Thyroid gland (tissue), 4 donors: ENCODE measurements around the gene CENPM. TPM values are rescaled to one million over a fixed set of nuclear protein-coding genes. Genes with fewer than 3 reads are reported as not detected.
A peak's percentile ranks its signal among the peaks of the same experiment; 100 is the strongest.

Experiments used
- DNase-seq, 2 donors: peaks; one replicate each; pipeline ENCODE4 v3.0.0-alpha.2; 2019
- H3K27ac ChIP-seq, 3 donors: fragments of 200-600 bp; sonication (generic); 1 replicate in 2 of 3; 2 replicates in 1 of 3; pipeline ENCODE4 v1.5.1; 2016 to 2019; ENCODE audit warnings: mild to moderate bottlenecking in 1 of 3, moderate library complexity in 1 of 3
- H3K27me3 ChIP-seq: fragments of 200-600 bp; sonication (generic); one replicate; pipeline ENCODE4 v1.5.1; 2019
- H3K36me3 ChIP-seq, 2 donors: fragments of 200-600 bp; sonication (generic); one replicate each; pipeline ENCODE4 v1.5.1; 2016 to 2019
- H3K4me1 ChIP-seq, 2 donors: fragments of 200-600 bp; sonication (generic); one replicate each; pipeline ENCODE4 v1.5.1; 2017 to 2019
- H3K4me3 ChIP-seq, 3 donors: fragments of 200-600 bp; sonication (generic); replicated peaks in 1 of 3; 1 replicate in 2 of 3; 2 replicates in 1 of 3; pipeline ENCODE4 v1.5.1; 2016; ENCODE audit warnings: mild to moderate bottlenecking in 1 of 3
- H3K9me3 ChIP-seq: fragments of 200-600 bp; sonication (generic); one replicate; pipeline ENCODE4 v1.5.1; 2017
- POLR2A ChIP-seq, 2 donors: fragments of 450-650 bp; IDR thresholded peaks; one replicate each; pipeline ENCODE4 v1.6.1; 2017; ENCODE audit warnings: antibody characterized with exemption in 2 of 2, mild to moderate bottlenecking in 2 of 2, moderate library complexity in 1 of 2
- WGBS, 2 donors: methylation state at CpG; one replicate each; pipeline ENCODE4 v1.1.5; 2017; 5-methylcytosine and 5-hydroxymethylcytosine counted together
- intact Hi-C: fragments of 100-400 bp; cut with DNase I; formaldehyde crosslinking; loops from one replicate; pipeline ENCODE4 v1.15.1; 2023
- total RNA-seq, 4 donors: library from RNA; depleted of rRNA; stranded (reverse); fragments of >200 nt; gene quantifications; one replicate each; pipeline ENCODE4 v1.2.3, GENCODE V29; 2016
- TF ChIP-seq, protein P1 (sequence below), 6 experiments: fragments of 200-600 bp in 3 of 6; fragments of 450-650 bp in 3 of 6; sonication (generic) in 3 of 6; IDR thresholded peaks; one replicate each; pipeline ENCODE4 v1.5.1; 2016 to 2019; ENCODE audit warnings: antibody characterized with exemption in 6 of 6, mild to moderate bottlenecking in 2 of 6, inconsistent platforms in 1 of 6, moderate library complexity in 1 of 6

Gene CENPM
- total RNA-seq, 4 donors from 2014 or later, result 0.56 TPM; not detected in 3

DNA sequence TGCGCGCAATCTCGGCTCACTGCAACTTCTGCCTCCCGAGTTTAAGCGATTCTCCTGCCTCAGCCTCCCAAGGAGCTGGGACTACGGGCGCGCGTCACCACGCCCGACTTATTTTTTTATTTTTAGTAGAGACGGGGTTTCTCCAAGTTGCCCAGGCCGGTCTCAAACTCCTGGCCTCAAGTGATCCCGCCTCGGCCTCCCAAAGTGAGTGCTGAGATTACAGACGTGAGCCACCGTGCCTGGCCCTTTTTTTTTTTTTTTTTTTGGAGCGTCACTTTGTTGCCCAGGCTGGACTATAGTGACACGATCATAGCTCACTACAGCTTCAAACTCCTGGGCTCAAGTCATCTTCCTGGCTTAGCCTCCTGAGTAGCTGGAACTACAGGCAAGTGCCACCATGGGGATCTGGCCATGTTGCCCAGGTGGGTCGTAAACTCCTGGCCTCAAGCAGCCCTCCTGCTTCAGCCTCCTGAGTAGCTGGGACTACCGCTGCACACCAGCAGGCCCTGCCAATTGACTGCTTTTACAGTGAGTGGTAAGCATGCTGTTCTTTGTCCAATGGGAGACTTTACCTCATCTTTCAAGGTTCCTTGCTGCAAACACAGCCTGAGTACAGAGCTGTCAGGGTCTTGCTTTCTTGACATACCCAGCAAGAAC is 600 bp upstream of the CENPM start:
- Histone ChIP-seq H3K4me1 (peaks cover 5 to 13% of the 10 kb centered on the region in 2 donors), H3K4me3 (no peak overlapping the region), H3K36me3 (no peaks in the 10 kb centered on the region), H3K27ac (no peak overlapping the region), H3K9me3 (no peaks in the 10 kb centered on the region), H3K27me3 (no peaks in the 10 kb centered on the region)
- TF ChIP-seq POLR2A (IDR thresholded peaks at IDR 0.05), result no peak
- intact Hi-C loops, result loop anchor here (5.0 kb wide), 1 partner anchor 115 kb away; the partner anchor contains the start of gene SREBF2
- WGBS, 2 donors, result 73 to 76% methylated on average over 19 to 21 of the region's 21 CpGs
- no peak for DNase-seq

DNA sequence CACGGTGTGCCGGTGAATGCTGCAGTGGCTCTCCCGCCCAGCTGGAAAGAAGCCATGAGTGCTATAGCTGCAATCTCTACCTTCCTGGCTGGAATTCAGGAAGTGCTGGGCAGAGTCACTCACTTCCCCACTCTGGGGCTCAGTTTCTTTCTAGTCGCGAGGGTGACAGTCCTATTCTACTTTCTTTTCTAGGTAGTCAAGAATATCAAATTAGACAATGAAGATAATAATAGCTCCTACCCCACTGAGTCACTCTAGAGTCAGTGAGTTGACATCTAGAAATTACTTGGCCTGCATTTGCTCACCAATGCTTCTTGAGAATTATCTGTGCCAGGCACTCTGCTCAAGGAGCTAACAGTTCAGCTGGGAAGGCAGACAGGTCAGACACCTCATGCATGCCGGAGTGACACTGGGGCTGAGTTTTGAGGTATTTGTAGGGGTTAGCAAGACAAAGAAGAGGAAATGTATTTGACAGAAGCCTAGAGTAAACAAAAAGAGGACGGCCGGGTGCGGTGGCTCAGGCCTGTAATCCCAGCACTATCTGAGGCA is 3.2 kb downstream of the CENPM start:
- no peak overlapping the region for H3K4me3 ChIP-seq
- H3K4me1 ChIP-seq, result peaks cover 5 to 18% of the 10 kb centered on the region in 2 donors
- H3K27me3 ChIP-seq, result no peaks in the 10 kb centered on the region
- DNase-seq, result no peak
- 61 to 83% methylated on average over 9 of the region's 9 CpGs for WGBS, 2 donors
- TF ChIP-seq, protein P1, sequence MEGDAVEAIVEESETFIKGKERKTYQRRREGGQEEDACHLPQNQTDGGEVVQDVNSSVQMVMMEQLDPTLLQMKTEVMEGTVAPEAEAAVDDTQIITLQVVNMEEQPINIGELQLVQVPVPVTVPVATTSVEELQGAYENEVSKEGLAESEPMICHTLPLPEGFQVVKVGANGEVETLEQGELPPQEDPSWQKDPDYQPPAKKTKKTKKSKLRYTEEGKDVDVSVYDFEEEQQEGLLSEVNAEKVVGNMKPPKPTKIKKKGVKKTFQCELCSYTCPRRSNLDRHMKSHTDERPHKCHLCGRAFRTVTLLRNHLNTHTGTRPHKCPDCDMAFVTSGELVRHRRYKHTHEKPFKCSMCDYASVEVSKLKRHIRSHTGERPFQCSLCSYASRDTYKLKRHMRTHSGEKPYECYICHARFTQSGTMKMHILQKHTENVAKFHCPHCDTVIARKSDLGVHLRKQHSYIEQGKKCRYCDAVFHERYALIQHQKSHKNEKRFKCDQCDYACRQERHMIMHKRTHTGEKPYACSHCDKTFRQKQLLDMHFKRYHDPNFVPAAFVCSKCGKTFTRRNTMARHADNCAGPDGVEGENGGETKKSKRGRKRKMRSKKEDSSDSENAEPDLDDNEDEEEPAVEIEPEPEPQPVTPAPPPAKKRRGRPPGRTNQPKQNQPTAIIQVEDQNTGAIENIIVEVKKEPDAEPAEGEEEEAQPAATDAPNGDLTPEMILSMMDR (IDR thresholded peaks at IDR 0.05), result no peak
- TF ChIP-seq POLR2A (IDR thresholded peaks at IDR 0.05), result no peak
- intact Hi-C loops, result loop anchor here (5.0 kb wide), 3 partner anchors 121 to 246 kb away; partner anchors contain the start of gene MEI1
- H3K27ac ChIP-seq, result no peak overlapping the region
- no peaks in the 10 kb centered on the region for H3K36me3 ChIP-seq
- H3K9me3 ChIP-seq, result no peaks in the 10 kb centered on the region

DNA sequence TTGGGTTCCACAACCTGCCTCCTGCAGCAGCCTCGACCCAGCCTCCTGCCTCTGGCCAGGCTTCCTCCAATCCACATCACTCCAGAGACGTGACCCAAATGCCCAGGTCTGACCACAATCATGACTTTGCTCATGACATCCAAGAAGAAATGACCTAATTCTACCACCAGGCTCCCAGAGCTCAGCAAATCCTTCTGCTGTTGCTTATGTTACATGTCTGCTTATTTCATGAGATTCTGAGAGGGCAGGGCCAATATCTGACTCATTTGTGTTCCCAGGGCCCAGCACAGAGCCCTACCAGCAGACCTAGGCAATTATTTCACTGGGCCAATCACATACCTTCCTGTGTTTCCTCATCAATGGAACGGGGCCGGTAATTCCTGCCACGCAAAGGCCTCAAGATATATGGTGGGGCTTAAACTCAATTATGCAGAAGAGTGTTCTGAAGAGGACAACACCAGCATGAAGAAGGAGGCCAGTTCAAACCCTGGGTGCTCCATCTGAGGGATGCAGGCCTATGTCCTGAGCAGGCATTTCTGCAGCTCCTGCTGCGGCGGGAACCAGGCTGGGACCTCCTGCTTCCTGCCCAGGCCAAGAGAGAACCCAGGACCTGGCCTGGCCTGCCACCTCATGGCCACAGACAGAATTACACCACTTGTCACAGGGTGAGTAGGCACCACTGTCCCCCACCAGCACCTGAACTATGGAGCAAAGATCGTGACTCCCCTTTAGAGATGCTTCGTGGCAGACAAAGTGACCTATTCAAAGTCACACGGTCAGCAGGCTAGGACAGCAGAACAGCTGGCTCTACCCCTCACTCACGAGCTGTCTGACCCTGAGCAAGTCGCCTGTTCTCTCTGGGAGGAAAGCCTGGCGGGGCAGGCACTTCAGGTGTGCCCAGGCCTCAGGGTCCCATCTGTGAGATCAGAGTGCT is 5.9 kb downstream of the CENPM start:
- Histone ChIP-seq H3K27ac (no peak overlapping the region), H3K36me3 (no peaks in the 10 kb centered on the region)
- DNase-seq, result peak; percentile 83 to 84

DNA sequence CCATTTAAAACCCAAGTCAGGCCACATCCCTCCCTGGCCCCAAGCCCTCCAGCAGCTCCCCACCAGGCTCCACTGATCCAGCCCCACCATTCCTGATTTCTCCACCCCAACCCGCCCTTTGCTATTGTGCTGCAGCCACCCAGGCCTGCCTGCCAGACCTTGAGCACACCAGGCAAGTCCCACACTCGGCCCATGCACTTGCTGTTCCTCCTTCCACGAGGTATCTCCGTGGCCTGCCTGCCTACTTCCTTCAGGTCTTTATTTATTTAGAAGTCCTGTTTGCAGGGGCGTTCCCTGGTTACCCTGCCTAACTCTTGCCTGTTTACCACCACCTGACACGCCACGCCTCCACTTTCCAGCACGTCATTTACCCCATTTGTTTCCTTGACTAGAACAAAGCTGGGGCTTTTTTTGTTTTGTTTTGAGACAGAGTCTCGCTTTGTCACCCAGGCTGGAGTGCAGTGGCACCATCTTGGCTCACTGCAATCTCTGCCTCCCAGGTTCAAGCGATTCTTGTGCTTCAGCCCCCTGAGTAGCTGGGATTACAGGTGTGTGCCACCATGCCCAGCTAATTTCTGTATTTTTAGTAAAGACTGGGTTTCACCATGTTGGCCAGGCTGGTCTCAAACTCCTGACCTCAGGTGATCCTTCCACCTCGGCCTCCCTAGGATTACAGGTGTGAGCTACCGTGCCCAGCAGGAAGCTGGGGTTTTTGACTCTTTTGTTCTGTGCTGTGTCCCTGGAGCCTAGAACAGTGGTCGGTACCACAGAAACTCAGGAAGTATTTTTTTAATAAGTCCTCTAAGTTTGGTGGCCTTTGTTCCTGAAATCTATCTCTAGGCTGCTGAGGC is 6.7 kb downstream of the CENPM start:
- intact Hi-C loops, result loop anchor here (5.0 kb wide), 3 partner anchors 118 to 243 kb away; partner anchors contain the start of gene MEI1
- 81 to 83% methylated on average over 13 of the region's 13 CpGs for WGBS, 2 donors
- Histone ChIP-seq H3K4me3 (no peak overlapping the region), H3K9me3 (no peaks in the 10 kb centered on the region), H3K27me3 (no peaks in the 10 kb centered on the region), H3K4me1 (peaks cover 0 to 5% of the 10 kb centered on the region in 2 donors), H3K27ac (no peak overlapping the region), H3K36me3 (no peaks in the 10 kb centered on the region)
- DNase-seq, result peak in 1 of 2 donors; percentile 40
- TF ChIP-seq, protein P1 (IDR thresholded peaks at IDR 0.05), result no peak
- TF ChIP-seq POLR2A (IDR thresholded peaks at IDR 0.05), result no peak

More for the DNA sequence above, 5.9 kb downstream of the CENPM start:
- Histone ChIP-seq H3K9me3 (no peaks in the 10 kb centered on the region), H3K4me3 (no peak overlapping the region), H3K4me1 (peaks cover 1 to 11% of the 10 kb centered on the region in 2 donors), H3K27me3 (no peaks in the 10 kb centered on the region)
- 59 to 75% methylated on average over 10 to 11 of the region's 13 CpGs for WGBS, 2 donors
- intact Hi-C loops, result loop anchor here (5.0 kb wide), 3 partner anchors 119 to 244 kb away; partner anchors contain the start of gene MEI1
- no peak for TF ChIP-seq POLR2A (IDR thresholded peaks at IDR 0.05)
- TF ChIP-seq, protein P1 (IDR thresholded peaks at IDR 0.05), result peak; percentile 78 to 98 (median 92)

DNA sequence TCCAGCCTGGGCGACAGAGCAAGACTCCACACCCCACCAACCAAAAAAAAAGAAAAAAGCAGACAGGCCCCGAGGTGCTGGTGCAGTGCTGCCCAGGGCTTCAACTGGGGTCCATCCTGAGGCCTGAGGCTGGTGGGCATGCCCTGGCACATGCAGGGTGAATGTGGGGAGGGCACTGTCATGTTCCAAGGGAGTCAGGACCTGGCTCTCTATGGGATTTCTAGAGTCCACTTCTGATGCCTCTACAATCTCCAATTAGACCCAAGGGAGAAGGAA is 10.1 kb downstream of the CENPM start:
- no peaks in the 10 kb centered on the region for H3K36me3 ChIP-seq
- TF ChIP-seq, protein P1 (IDR thresholded peaks at IDR 0.05), result no peak
- TF ChIP-seq POLR2A (IDR thresholded peaks at IDR 0.05), result no peak
- no peaks in the 10 kb centered on the region for H3K27me3 ChIP-seq
- no peaks in the 10 kb centered on the region for H3K9me3 ChIP-seq
- peaks cover 0 to 5% of the 10 kb centered on the region in 2 donors for H3K4me1 ChIP-seq
- DNase-seq, result no peak
- H3K27ac ChIP-seq, result no peak overlapping the region
- H3K4me3 ChIP-seq, result no peak overlapping the region
- intact Hi-C loops, result no loop called here
- WGBS, 2 donors, result 94% methylated on average over 2 of the region's 2 CpGs
